Stimulated activated CD4-positive, alpha-beta T cell treated with anti-CD3 and anti-CD28 coated beads, Interleukin-1b, Interleukin-23, amount 100 ng/mL, for 24 hours (primary cell): ENCODE results near the gene GM2A.
A peak's percentile ranks its signal among the peaks of the same experiment; 100 is the strongest.
"Not testable (repeated sequence)": the region's sequence is repeated elsewhere in the genome, so short reads cannot be mapped to it uniquely, and the experiment has no call there.

ENCODE experiments used
- DNase-seq, 4 experiments: peaks; one replicate each; pipeline ENCODE4 v3.0.0-alpha.2; 2020; ENCODE audit warnings: low read depth in 4 of 4, low spot score in 1 of 4

Gene GM2A

GRCh38 chr5:151284392-151284967 is 31.5 kb downstream of the GM2A start:
- no peak for DNase-seq

- DNase-seq, result no peak
Observed at GRCh38 chr5:151285683-151286082, 32.7 kb downstream of the GM2A start.

GRCh38 chr5:151286246-151286645 is 33.3 kb downstream of the GM2A start:
- DNase-seq, result no peak

GRCh38 chr5:151288180-151288579 is 35.2 kb downstream of the GM2A start:
- DNase-seq, result no peak

GRCh38 chr5:151293624-151294023 is 40.6 kb downstream of the GM2A start:
- no peak for DNase-seq

- no peak for DNase-seq
Observed at GRCh38 chr5:151295138-151295537, 42.2 kb downstream of the GM2A start.

GRCh38 chr5:151295791-151296477 is 42.9 kb downstream of the GM2A start:
- no peak for DNase-seq

- DNase-seq, result no peak
Observed at GRCh38 chr5:151296478-151296830, 43.5 kb downstream of the GM2A start.

GRCh38 chr5:151296974-151297373 is 44.0 kb downstream of the GM2A start:
- DNase-seq, result no peak

- DNase-seq, result peak in 1 of 4 experiments; percentile 3
Observed at GRCh38 chr5:151298063-151298855, 45.3 kb downstream of the GM2A start.

- DNase-seq, result no peak
Observed at GRCh38 chr5:151303666-151304065, 50.7 kb downstream of the GM2A start, which contains the start of gene SLC36A3. SLC36A3 (minus strand) TSS chr5:151303766; CDS start chr5:151303354, 412 bp downstream.

GRCh38 chr5:151309266-151309665 is 56.3 kb downstream of the GM2A start:
- not testable (repeated sequence) for DNase-seq

GRCh38 chr5:151309821-151310220 is 56.8 kb downstream of the GM2A start:
- not testable (repeated sequence) for DNase-seq

- DNase-seq, result no peak
Observed at GRCh38 chr5:151310932-151311331, 57.9 kb downstream of the GM2A start.

- no peak for DNase-seq
Observed at GRCh38 chr5:151312756-151313324, 59.9 kb downstream of the GM2A start.

GRCh38 chr5:151313357-151313756 is 60.4 kb downstream of the GM2A start:
- no peak for DNase-seq

- peak; percentile 13 to 37 (median 26) for DNase-seq
Observed at GRCh38 chr5:151315998-151316597, 63.1 kb downstream of the GM2A start.

GRCh38 chr5:151317871-151318270 is 64.9 kb downstream of the GM2A start:
- no peak for DNase-seq

GRCh38 chr5:151318850-151319732 is 66.1 kb downstream of the GM2A start:
- DNase-seq, result no peak
